CD4-positive, alpha-beta T cell treated with Interleukin-6 at 100 ng/mL for 8 hours (primary cell): ENCODE results near the gene ZNG1A.
"Not testable (repeated sequence)": the region's sequence is repeated elsewhere in the genome, so short reads cannot be mapped to it uniquely, and the experiment has no call there.

Experiments used
- DNase-seq: peaks from one replicate; pipeline ENCODE4 v3.0.0-alpha.2; 2020; ENCODE audit warnings: mixed read lengths, low spot score

Gene ZNG1A

GRCh38 chr9:178970-179383 lies at the start of gene ZNG1A:
Gene ZNG1A, minus strand, starts transcription at chr9:179056. Its CDS starts 87 bp downstream, at chr9:178969.
- DNase-seq: peak; percentile 81

GRCh38 chr9:227860-228259 lies 49.0 kb upstream of the ZNG1A start:
- no peak for DNase-seq

- DNase-seq: no peak
Observed at GRCh38 chr9:224582-225520, 46.0 kb upstream of the ZNG1A start.

GRCh38 chr9:224026-224425 lies 45.2 kb upstream of the ZNG1A start:
- no peak for DNase-seq

- no peak for DNase-seq
Observed at GRCh38 chr9:223152-223551, 44.3 kb upstream of the ZNG1A start.

GRCh38 chr9:221989-222776 lies 43.3 kb upstream of the ZNG1A start:
- no peak for DNase-seq

GRCh38 chr9:219670-220365 lies 41.0 kb upstream of the ZNG1A start:
- no peak for DNase-seq

- DNase-seq: not testable (repeated sequence)
Observed at GRCh38 chr9:219036-219435, 40.2 kb upstream of the ZNG1A start.

- no peak for DNase-seq
Observed at GRCh38 chr9:217950-218349, 39.1 kb upstream of the ZNG1A start.

GRCh38 chr9:216866-217265 lies 38.0 kb upstream of the ZNG1A start:
- no peak for DNase-seq

GRCh38 chr9:215631-216155 lies 36.8 kb upstream of the ZNG1A start:
- DNase-seq: no peak

GRCh38 chr9:214648-215493 lies 36.0 kb upstream of the ZNG1A start, which contains the start of gene DOCK8:
Gene DOCK8, plus strand, starts transcription at chr9:214865. Its CDS starts 112 bp downstream, at chr9:214977.
- DNase-seq: peak; percentile 44

- no peak for DNase-seq
Observed at GRCh38 chr9:214351-214647, 35.4 kb upstream of the ZNG1A start.

GRCh38 chr9:213901-214300 lies 35.0 kb upstream of the ZNG1A start:
- not testable (repeated sequence) for DNase-seq

GRCh38 chr9:212297-212696 lies 33.4 kb upstream of the ZNG1A start:
- DNase-seq: no peak

GRCh38 chr9:211557-211956 lies 32.7 kb upstream of the ZNG1A start:
- no peak for DNase-seq

- no peak for DNase-seq
Observed at GRCh38 chr9:211036-211435, 32.2 kb upstream of the ZNG1A start.

- no peak for DNase-seq
Observed at GRCh38 chr9:209143-209758, 30.4 kb upstream of the ZNG1A start.

GRCh38 chr9:206481-206880 lies 27.6 kb upstream of the ZNG1A start:
- DNase-seq: no peak

- DNase-seq: not testable (repeated sequence)
Observed at GRCh38 chr9:199601-200000, 20.7 kb upstream of the ZNG1A start.
